GM11168 (cell line): ENCODE results near the gene PCCB.

Experiments used
- in situ Hi-C: fragments of 300-500 bp; cut with MboI; formaldehyde crosslinking; loops from one replicate; pipeline ENCODE4 v1.12.0; 2022; ENCODE audit warnings: low sequenced_read_pairs; ENCODE audit not compliant: unreplicated experiment

The PCCB gene

DNA sequence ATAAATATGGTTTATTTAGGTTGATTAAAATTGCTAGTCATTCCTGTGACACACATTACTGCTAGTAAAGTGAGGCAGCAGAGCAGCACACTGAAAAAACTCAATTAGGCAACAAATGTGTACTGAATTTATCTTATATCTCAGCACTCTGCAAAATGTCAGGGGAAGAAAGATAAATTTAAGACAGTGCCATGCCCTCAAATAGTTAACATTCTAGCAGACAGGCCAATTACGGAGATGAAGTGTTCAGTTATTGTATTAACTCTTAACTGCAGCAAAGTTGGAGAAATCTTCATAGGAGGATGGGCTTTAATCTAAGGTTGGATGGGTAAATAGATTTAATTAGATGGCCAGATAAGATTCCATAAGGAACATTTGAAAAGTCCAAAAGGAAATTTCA, 127.9 kb downstream of the PCCB start:
- in situ Hi-C loops, result loop anchor here (25.0 kb wide), 1 partner anchor 634 kb away; no protein-coding TSS in a partner anchor
